ENCODE results near the gene SIAH2. TPM values are rescaled to one million over a fixed set of nuclear protein-coding genes. Genes with fewer than 3 reads are reported as not detected.

Gene SIAH2
- polyA plus RNA-seq, 1 donor from 2014 or later, result 23.1 TPM

DNA sequence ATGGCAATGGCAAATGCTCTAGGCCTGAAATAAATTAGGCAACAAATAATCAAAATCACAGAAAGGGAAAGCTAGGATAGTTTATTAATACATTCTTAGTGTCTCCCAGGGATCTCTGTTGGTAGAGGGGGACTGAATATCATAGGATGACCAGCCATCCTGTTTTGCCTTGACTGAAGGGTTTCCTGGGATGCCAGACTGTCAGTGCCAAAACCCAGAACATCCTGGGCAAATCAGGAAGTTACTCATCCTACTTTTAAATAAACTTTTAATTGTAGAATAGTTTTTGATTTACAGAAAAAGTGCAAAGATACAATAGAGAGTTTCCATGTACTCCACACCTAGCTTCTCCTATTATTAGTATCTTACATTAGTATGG, 21.8 kb upstream of the SIAH2 start:
- H3K27ac Mint-ChIP-seq, result no peak overlapping the region
- H3K4me3 Mint-ChIP-seq, result no peak overlapping the region
- no peaks in the 10 kb centered on the region for H3K9me3 Mint-ChIP-seq
- peaks cover 0 to 5% (median 2%) of the 10 kb centered on the region in 3 donors for H3K4me1 Mint-ChIP-seq
- no peaks in the 10 kb centered on the region for H3K36me3 Mint-ChIP-seq
- peaks cover 6% of the 10 kb centered on the region for H3K27me3 Mint-ChIP-seq

DNA sequence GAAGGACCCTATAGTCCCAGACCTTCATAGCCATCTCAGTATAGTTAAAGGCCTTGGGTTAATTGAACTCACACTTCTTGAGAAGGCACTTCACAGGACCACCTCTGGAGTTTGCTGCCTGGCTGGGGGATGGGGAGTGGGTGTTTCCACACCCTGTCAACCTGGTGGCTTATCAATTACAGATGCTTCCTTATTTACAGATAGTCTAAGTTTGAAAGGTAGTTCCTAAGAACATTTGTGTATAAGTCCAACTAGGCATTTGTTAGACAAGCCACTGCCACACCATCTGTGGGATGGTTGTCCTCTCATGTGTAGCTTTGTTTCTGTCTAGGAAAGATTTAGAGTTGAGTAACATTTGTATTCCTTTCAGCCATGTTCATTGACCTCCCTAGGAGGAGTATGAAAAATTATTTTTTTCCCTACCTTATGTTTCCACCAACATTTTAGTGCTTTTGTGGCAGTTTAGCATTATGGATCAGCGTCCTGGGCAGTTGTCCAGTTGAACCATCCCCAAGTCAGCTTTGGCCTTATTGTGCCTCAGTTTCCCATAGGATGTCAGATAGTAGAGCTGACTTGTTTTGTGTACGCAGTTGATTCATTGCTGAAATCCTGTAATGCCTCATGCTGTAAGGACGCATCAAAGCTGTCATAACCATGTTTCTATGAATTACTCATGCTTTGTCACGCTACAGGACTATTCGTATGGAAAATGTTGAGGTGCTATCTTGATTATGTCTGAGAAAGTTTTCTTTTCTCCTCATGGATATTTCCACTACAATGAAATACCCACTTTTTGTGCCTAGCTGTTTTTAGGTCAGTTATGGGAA, 21.2 kb upstream of the SIAH2 start:
- Mint-ChIP-seq H3K27me3 (peaks cover 6% of the 10 kb centered on the region), H3K9me3 (no peaks in the 10 kb centered on the region), H3K36me3 (no peaks in the 10 kb centered on the region), H3K27ac (no peak overlapping the region), H3K4me3 (no peak overlapping the region), H3K4me1 (peaks cover 0 to 5% (median 2%) of the 10 kb centered on the region in 3 donors)

DNA sequence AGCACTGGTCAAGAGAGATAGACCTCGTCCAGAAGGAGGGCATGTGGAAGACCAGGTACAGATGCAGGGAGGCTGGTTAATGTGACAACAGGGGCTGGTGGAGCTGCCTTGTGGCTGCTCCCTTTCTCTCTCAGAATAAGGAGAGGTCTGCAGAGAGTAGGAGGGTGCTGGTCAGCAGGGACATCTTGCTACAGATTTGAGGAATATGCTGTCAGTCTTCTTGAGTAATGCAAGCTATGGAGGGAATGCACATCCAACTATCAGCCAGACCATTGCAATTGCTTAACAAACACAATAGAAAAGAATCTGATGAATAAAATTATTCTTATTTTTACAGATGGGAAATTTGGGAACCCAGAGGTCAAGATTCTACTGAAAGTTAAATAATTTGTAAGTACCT, 20.3 kb upstream of the SIAH2 start:
- Mint-ChIP-seq H3K27me3 (peaks cover 6% of the 10 kb centered on the region), H3K9me3 (no peaks in the 10 kb centered on the region), H3K36me3 (no peaks in the 10 kb centered on the region), H3K4me1 (peaks cover 0 to 5% (median 0%) of the 10 kb centered on the region in 3 donors), H3K4me3 (no peak overlapping the region), H3K27ac (no peak overlapping the region)

DNA sequence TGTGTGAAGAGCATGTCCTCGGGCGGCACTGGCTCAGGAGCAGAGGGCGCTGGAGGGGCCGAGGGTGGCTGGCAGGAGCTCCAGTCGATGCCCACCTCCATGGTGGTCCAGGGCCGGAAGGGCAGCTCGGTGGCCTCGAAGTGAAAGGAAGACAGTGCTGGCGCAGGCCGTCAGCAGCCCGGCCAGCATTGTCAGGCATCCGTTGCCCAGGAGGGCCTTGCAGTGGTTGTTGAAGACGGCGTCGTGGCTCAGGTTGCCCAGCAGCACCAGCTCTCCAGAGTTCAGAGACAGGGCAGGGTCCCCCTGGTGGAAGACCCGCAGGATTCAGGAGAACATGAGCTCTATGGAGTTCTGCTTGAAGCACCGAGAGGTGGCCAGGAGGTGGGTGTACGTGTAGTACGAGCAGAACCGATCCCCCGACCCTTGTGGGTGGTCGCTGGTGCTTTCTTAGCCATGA, 16.5 kb upstream of the SIAH2 start:
- Mint-ChIP-seq H3K4me3 (no peak overlapping the region), H3K36me3 (no peaks in the 10 kb centered on the region), H3K27me3 (no peaks in the 10 kb centered on the region), H3K4me1 (no peaks in the 10 kb centered on the region), H3K9me3 (no peaks in the 10 kb centered on the region), H3K27ac (no peak overlapping the region)

DNA sequence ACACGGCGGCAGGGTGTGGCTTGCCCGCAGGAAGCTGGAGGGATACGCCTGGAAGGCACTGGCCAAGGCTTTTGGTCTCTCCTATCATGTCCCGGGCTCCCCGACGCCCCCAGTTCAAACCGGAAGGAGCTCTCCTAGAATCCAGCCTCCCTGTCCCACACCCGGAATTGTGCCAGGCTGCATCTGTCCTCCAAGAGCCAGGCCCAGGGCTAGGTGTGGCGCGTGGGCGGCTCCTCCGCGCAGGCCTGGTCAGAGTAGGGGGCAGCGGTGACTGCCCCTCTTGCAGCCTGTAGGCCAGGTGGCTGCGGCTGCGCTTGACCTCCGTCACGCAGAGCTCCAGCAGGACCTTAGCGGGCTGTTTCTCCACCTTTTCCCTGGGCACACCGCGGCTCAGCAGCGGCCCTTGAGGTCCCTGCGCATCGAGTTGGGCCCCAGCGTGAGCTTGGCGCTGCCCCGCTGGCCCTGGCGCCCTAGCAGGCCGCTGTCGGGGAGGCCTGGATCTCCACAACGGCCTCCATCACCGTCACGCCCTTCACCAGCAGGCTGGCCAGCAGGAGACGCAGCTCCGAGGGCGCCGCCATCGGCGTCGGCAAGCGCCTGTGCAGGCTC, 15.9 kb upstream of the SIAH2 start:
- no peak overlapping the region for H3K27ac Mint-ChIP-seq
- H3K4me1 Mint-ChIP-seq, result no peaks in the 10 kb centered on the region
- no peaks in the 10 kb centered on the region for H3K9me3 Mint-ChIP-seq
- no peak overlapping the region for H3K4me3 Mint-ChIP-seq
- H3K36me3 Mint-ChIP-seq, result no peaks in the 10 kb centered on the region
- H3K27me3 Mint-ChIP-seq, result no peaks in the 10 kb centered on the region

DNA sequence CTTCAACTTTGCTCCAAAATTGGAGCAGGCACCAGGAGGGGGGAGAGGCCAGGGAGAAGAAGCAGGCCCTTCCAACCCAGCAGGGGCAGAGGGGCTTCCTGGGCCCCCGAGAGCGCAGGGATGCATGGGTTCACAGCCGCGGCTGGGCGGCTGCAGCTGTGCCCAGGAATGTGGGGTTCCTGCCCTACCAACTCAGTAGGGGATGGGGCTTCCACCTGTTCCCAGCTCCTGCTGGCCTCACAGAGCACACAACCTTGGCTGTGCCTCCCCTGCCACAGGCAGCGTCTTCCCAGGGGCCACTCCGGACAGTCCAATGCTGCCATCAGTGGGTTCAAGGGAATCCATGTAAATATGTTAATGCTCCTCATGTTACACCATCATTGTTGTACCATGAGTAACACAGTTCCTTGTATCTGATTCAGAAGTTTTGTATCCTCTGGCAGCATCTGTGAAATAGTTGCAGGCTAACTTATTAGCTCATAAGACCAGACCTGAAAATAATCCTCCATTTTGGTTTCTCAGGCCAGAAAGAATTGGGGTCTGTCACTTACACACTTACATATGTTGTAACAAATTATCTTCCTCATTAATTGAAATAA, 12.1 kb upstream of the SIAH2 start:
- Mint-ChIP-seq H3K4me3 (no peak overlapping the region), H3K36me3 (no peaks in the 10 kb centered on the region), H3K27me3 (no peaks in the 10 kb centered on the region), H3K27ac (no peak overlapping the region), H3K4me1 (no peaks in the 10 kb centered on the region), H3K9me3 (no peaks in the 10 kb centered on the region)

DNA sequence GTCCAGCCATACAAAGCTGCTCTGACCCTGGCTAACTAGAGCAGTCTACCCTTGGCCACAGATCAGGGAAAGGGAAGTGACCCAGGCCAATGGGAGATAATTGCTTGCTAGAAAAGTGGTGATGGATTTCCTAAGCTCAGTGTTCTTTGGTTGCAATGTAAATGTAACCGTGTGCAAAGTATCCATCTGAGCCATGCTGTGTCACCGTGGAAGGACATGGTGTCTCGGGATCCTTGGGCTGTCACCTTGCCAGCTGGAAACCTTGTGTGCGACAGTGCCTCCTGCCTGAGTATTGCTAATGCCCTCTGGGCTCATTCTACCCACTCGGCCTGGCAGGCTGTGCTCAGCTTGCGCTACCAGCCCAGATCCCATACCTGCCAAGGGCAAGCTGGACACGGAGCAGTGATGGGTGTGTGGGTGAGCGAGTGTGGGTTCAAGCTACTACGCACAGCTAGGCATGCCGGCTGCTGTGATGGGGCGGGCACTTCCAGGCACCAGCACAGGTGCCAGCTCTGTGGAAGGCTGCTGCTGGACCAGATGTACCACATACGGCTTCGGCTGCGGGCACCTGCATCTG, 10.7 kb upstream of the SIAH2 start:
- Mint-ChIP-seq H3K4me3 (no peak overlapping the region), H3K27ac (no peak overlapping the region), H3K4me1 (no peaks in the 10 kb centered on the region), H3K27me3 (no peaks in the 10 kb centered on the region), H3K36me3 (no peaks in the 10 kb centered on the region), H3K9me3 (no peaks in the 10 kb centered on the region)

DNA sequence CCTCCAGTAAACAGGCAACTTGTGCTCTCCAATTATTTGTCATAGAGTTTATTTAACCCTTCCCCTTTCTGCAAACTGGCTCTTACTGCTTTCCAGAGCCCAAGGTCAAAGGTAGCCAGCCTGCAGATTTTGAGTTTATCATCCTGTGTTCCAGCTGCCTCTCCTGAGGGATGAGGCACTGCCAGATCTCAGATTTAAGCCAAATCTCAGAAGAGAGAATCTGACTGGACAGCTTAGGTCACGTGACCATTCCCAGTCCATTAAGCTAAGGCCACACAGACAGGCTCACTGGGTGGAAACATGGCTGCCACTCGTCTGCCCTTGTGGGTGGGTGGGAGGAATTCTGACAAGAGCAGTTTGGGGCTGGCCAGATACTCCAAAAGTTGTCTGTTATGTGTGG, 8.6 kb upstream of the SIAH2 start:
- H3K27me3 Mint-ChIP-seq, result no peaks in the 10 kb centered on the region
- no peak overlapping the region for H3K27ac Mint-ChIP-seq
- H3K9me3 Mint-ChIP-seq, result no peaks in the 10 kb centered on the region

DNA sequence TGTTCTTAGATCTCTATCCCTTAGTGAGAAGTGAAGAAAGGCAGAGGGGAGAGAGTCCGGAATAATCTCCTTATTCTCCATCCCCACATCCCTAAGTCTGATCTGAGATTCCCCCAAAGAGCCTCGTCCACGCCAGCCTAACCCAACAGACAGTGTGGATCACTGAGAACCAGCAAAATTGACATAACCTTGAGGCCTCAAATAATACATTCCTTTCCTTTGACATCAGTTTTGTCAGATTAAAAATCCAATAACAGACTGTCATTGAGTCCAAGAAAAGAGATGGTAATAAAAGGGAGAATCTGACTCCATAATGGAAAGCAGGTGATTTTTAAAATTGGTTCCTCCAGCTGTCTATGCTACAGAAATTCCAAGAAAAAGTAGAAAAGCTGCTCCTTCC, 7.7 kb upstream of the SIAH2 start:
- Mint-ChIP-seq H3K4me3 (no peak overlapping the region), H3K9me3 (no peaks in the 10 kb centered on the region), H3K27me3 (peaks cover 5% of the 10 kb centered on the region), H3K27ac (no peak overlapping the region), H3K4me1 (peaks cover 8 to 14% (median 12%) of the 10 kb centered on the region in 3 donors), H3K36me3 (no peaks in the 10 kb centered on the region)

More for the DNA sequence above, 8.6 kb upstream of the SIAH2 start:
- H3K4me1 Mint-ChIP-seq, result peaks cover 0 to 5% (median 2%) of the 10 kb centered on the region in 3 donors
- H3K4me3 Mint-ChIP-seq, result no peak overlapping the region
- no peaks in the 10 kb centered on the region for H3K36me3 Mint-ChIP-seq

DNA sequence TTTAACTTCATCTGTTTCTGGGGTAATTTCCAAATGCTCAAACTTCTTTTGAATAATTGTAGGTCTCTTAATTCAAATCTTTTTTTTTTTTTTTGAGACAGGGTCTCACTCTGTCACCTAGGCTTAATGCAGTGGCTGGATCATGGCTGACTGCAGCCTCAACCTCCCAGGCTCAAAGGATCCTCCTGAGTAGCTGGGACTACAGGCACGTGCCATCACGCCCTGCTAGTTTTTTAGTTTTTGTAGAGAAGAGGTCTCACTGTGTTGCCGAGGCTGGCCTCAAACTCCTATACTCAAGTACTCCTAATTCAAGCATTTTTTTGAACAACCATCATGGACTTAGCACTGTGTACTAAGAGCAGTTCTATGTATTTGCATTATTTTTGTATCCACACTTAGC, 3.8 kb upstream of the SIAH2 start:
- Mint-ChIP-seq H3K36me3 (no peaks in the 10 kb centered on the region), H3K27me3 (peaks cover 11% of the 10 kb centered on the region), H3K4me1 (peaks cover 24 to 30% (median 24%) of the 10 kb centered on the region in 3 donors), H3K27ac (peak overlapping the region in 1 of 3 donors; percentile 90), H3K4me3 (peak overlapping the region in 2 of 4 donors; percentile 39 to 94), H3K9me3 (no peaks in the 10 kb centered on the region)

DNA sequence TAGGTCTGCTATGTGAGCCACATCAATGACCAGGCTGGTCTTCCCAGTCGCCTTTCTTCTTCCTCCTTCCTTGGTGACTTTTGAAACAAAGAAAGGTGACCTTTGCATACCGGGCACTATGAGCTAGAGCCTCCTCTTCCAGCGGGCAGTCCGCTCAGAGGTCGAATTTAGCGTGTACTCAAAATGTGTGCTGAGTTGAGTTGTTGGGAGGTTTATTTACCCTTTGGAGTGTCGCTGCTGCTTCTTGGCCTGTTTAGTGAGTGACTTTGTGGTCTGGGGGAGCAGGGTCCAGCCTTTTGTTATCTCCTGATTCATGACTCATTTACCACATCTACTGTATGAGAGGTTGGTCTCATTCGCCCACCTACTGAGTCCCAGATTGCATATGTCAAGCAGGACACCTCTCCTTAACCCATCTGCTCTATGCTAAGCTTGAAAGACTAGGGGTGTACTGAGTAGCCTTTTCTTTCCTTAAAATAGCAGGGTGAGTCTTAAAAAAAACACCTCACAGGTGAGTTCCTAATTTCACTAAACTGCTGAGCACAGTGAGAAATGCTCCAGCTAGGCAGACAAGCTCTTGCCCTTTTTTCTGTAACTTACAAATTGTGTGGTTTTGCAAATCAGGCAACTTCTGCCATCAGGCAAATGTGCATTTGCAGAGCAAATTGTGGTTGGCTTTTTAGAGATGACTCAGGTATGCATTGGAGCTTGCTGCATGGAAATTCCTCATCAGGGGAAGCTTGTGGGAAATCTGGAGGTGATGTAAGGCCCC, 3.2 kb upstream of the SIAH2 start:
- Mint-ChIP-seq H3K27me3 (peaks cover 11% of the 10 kb centered on the region), H3K9me3 (no peaks in the 10 kb centered on the region), H3K36me3 (no peaks in the 10 kb centered on the region), H3K4me3 (peak overlapping the region in 3 of 4 donors; percentile 58 to 94 (median 77)), H3K4me1 (peaks cover 27 to 36% (median 28%) of the 10 kb centered on the region in 3 donors), H3K27ac (peak overlapping the region in 1 of 3 donors; percentile 90)

DNA sequence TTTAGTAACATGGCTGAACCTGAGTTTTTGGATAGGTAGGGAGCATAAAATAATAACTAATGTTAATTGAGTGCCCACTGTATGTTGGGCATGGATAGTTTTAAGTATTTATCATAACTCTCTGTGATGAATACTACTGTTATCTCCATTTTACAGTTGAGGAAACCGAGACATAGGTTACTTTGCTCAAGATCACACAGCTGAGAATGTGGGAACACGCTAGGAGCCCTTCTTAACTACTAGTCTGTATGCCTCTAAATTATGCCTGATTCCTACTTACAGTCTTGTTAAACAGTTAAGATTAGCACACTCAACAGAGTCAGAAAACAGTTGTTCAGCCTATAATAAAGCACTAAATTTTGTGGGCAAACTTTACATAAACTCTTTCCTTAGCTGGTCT, 2.0 kb upstream of the SIAH2 start:
- H3K9me3 Mint-ChIP-seq, result no peaks in the 10 kb centered on the region
- H3K4me1 Mint-ChIP-seq, result peaks cover 38 to 48% (median 40%) of the 10 kb centered on the region in 3 donors
- peaks cover 11% of the 10 kb centered on the region for H3K27me3 Mint-ChIP-seq
- H3K27ac Mint-ChIP-seq, result peak overlapping the region in 2 of 3 donors; percentile 84 to 90
- H3K4me3 Mint-ChIP-seq, result peak overlapping the region in 3 of 4 donors; percentile 65 to 94 (median 66)
- H3K36me3 Mint-ChIP-seq, result no peaks in the 10 kb centered on the region

DNA sequence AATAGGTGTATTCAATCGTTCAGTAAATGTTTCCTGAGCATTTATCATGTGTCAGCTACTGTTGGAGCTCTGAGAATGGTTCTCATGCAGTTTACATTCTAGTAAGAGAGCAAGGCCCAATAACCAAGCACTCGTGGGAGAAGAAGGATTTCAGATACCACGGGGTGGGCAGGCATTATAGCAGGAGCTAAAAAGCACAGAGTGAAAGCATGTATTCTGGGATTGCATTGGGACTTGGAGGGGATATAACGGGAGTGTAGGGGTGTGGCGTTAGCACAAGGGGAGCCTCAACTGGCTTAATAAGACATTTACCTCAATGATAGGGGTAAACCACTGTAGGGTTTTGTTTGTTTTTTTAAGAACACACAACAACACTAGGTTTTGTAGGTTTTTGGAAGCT, 1.6 kb upstream of the SIAH2 start:
- H3K4me1 Mint-ChIP-seq, result peaks cover 41 to 52% (median 44%) of the 10 kb centered on the region in 3 donors
- peak overlapping the region in 2 of 3 donors; percentile 84 to 90 for H3K27ac Mint-ChIP-seq
- H3K4me3 Mint-ChIP-seq, result peak overlapping the region; percentile 65 to 94 (median 78)
- peaks cover 11% of the 10 kb centered on the region for H3K27me3 Mint-ChIP-seq
- no peaks in the 10 kb centered on the region for H3K36me3 Mint-ChIP-seq
- no peaks in the 10 kb centered on the region for H3K9me3 Mint-ChIP-seq

DNA sequence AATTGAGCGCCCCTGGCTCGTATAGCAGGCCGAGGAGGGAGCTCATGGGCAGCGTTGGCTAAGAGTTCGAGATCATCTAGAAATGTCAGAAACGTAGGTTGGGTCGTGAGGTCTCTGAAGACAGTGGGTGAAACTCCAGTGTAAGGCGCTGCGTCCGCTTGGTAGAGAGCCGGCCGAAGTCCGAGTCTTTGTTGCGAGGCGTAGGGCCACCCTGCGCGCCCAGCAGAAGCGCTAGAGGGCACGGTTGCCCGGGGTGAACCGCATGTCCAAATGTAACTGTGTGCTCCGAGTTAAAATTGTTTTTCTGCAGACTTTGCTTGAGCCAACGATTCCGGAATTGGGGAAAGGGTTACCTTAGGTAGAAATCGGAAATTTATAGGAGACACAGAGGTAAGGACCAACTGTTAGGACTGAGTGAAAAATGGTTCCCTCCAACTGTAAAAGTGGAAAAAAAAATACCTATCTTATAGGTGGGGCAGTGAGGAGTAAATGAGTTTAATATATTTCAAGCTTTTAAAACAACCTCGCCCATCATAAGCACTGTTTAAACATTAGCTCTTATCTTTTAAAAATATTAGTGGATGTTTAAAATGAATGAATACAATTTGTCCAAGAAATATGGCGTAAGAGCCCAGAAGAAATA, 993 bp upstream of the SIAH2 start:
- peaks cover 45 to 58% (median 47%) of the 10 kb centered on the region in 3 donors for H3K4me1 Mint-ChIP-seq
- no peaks in the 10 kb centered on the region for H3K9me3 Mint-ChIP-seq
- H3K27me3 Mint-ChIP-seq, result peaks cover 11% of the 10 kb centered on the region
- no peaks in the 10 kb centered on the region for H3K36me3 Mint-ChIP-seq
- H3K4me3 Mint-ChIP-seq, result peak overlapping the region; percentile 89 to 99 (median 96)
- peak overlapping the region; percentile 87 to 99 (median 90) for H3K27ac Mint-ChIP-seq
